AG04449 (cell line): Measurements from ENCODE around the gene APC2.

ENCODE experiments used
- CTCF ChIA-PET: fragments of 350-600 bp; formaldehyde crosslinking; extraction: SDS; loops from one replicate; lab custom pipeline; 2021; ENCODE audit warnings: antibody characterized with exemption; lab: Yijun Ruan, JAX
- POLR2A ChIA-PET: fragments of 400-600, 350-600 bp; formaldehyde crosslinking; extraction: SDS; loops from one replicate; lab custom pipeline; 2020; ENCODE audit warnings: antibody characterized with exemption, inconsistent platforms; lab: Yijun Ruan, JAX
- DNase-seq: peaks from one replicate; pipeline ENCODE4 v3.0.0-alpha.2; 2010; ENCODE audit warnings: low read depth, low spot score
- H3K4me3 ChIP-seq: 2 replicates; pipeline ENCODE4 v1.5.1; 2011; ENCODE audit warnings: low read depth, mild to moderate bottlenecking, control low read depth, low read length
- CTCF ChIP-seq: IDR thresholded peaks from one replicate; pipeline ENCODE4 v1.5.1; 2011; ENCODE audit warnings: mild to moderate bottlenecking, moderate library complexity, low read length, control low read depth, inconsistent platforms; ENCODE audit not compliant: insufficient read depth; ENCODE audit errors: missing control alignments

APC2 gene

GRCh38 chr19:1507192-1507660, 57.3 kb downstream of the APC2 start:
- ChIA-PET CTCF (no interaction called here), POLR2A (no interaction called here)
- peak overlapping the region; percentile 29 for H3K4me3 ChIP-seq
- no peak for TF ChIP-seq CTCF
- no peak for DNase-seq

GRCh38 chr19:1507763-1508506, 58.0 kb downstream of the APC2 start:
- peak; percentile 77 for DNase-seq
- ChIA-PET POLR2A (interaction anchor here (0.6 to 1.0 kb wide), 2 partner anchors 9 to 1441 kb away, joined by 3 to 5 read pairs; no protein-coding TSS in a partner anchor), CTCF (interaction anchor here (1.1 kb wide), 1 partner anchor 38 kb away, joined by 3 read pairs; no protein-coding TSS in a partner anchor)
- TF ChIP-seq CTCF = no peak
- peak overlapping the region; percentile 70 for H3K4me3 ChIP-seq

GRCh38 chr19:1508507-1508856, 58.6 kb downstream of the APC2 start:
- TF ChIP-seq CTCF = no peak
- CTCF ChIA-PET = interaction anchor here (1.1 kb wide), 2 partner anchors 10 to 38 kb away, joined by 3 read pairs; no protein-coding TSS in a partner anchor
- DNase-seq = no peak
- POLR2A ChIA-PET = interaction anchor here (0.6 to 1.0 kb wide), 2 partner anchors 9 to 1440 kb away, joined by 3 to 5 read pairs; no protein-coding TSS in a partner anchor
- peak overlapping the region; percentile 48 for H3K4me3 ChIP-seq

GRCh38 chr19:1509602-1510441, 59.9 kb downstream of the APC2 start:
- POLR2A ChIA-PET = no interaction called here
- no peak overlapping the region for H3K4me3 ChIP-seq
- CTCF ChIA-PET = interaction anchor here (0.9 to 1.1 kb wide), 3 partner anchors 9 to 81 kb away, joined by 3 read pairs; no protein-coding TSS in a partner anchor
- TF ChIP-seq CTCF = no peak
- DNase-seq = no peak

GRCh38 chr19:1510442-1510806, 60.5 kb downstream of the APC2 start:
- CTCF ChIA-PET = no interaction called here

More at GRCh38 chr19:1510442-1510806, 60.5 kb downstream of the APC2 start:
- POLR2A ChIA-PET = no interaction called here
- no peak for DNase-seq
- H3K4me3 ChIP-seq = no peak overlapping the region
- TF ChIP-seq CTCF = no peak
